ENCODE measurements around the gene MEGF10.

MEGF10 gene

DNA sequence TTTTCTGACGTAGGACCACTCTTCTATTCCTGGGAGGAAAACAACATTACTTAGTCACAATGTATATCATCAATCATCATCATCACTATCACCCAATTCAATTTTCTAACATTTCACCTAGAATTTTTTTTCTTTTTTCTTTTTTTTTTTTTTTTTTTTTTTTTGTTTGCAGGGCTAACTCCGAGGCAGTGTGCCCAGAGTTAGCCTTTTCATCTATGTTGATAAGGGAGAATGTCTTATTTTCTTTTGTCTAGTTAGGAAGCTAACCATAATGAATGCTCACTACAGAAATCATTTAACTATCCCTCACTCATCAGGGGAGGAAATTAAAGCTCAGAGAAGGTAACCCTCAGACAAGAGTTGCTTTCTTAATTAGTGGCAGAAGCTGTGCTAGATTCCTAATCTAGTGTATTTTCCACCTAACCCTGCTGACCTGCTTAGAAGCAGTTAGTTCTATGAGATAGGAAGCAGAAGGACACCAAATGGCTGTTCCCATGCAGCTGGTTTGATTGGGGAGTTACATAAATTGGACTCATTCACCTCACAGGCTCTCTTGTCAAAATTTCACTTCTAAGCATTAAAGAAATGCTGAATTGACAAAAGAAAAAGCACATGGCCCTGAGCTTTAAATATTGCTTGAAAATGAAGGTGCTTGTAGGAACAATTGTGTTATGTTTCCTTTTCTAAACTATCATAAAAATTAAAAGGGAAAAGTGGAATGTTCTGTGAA is 218.2 kb downstream of the MEGF10 start:
- Histone ChIP-seq H3K36me3 (ENCODE audit: insufficient read depth, low read length) (no peaks in the 10 kb centered on the region), H2AFZ (ENCODE audit: low read length, unreplicated experiment) (no peak overlapping the region)

More for the DNA sequence above, 218.2 kb downstream of the MEGF10 start:
- no peak overlapping the region for H3K27ac ChIP-seq (ENCODE audit: low read depth, low read length)
- no peak overlapping the region for H3K4me3 ChIP-seq (ENCODE audit: low read depth, low read length)
- H3K4me1 ChIP-seq (ENCODE audit: control insufficient read depth, insufficient read depth, low read length, unreplicated experiment): no peaks in the 10 kb centered on the region
- no peaks in the 10 kb centered on the region for H3K79me2 ChIP-seq (ENCODE audit: control insufficient read depth, insufficient read depth, low read length, unreplicated experiment)
- H3K27me3 ChIP-seq (ENCODE audit: insufficient read depth, low read length): peaks cover 50% of the 10 kb centered on the region
